Measurements from ENCODE around the gene TEN1.
A peak's percentile ranks its signal among the peaks of the same experiment; 100 is the strongest.

Gene TEN1

GRCh38 chr17:76004750-76005262, 25.8 kb downstream of the TEN1 start:
- no peak for FAIRE-seq

GRCh38 chr17:76005263-76006149, 26.5 kb downstream of the TEN1 start:
- no peak for TF ChIP-seq TAF1 (IDR thresholded peaks at IDR 0.05; ENCODE audit: low read depth, low read length)
- TF ChIP-seq POLR2AphosphoS5 (IDR thresholded peaks at IDR 0.05; ENCODE audit: low read depth, low read length) = no peak
- TF ChIP-seq PAX5 (IDR thresholded peaks at IDR 0.05; ENCODE audit: insufficient read depth, low read length, severe bottlenecking) = no peak
- TF ChIP-seq SPI1 (IDR thresholded peaks at IDR 0.05; ENCODE audit: low read depth, low read length) = no peak
- TF ChIP-seq POLR2A (IDR thresholded peaks at IDR 0.05; ENCODE audit: low read depth, low read length) = no peak
- no peak for TF ChIP-seq POU2F2 (IDR thresholded peaks at IDR 0.05; ENCODE audit: low read depth, low read length)
- FAIRE-seq (no peak), DNase-seq (ENCODE audit: insufficient read length, low spot score) (peak; percentile 86)

More at GRCh38 chr17:76004750-76005262, 25.8 kb downstream of the TEN1 start:
- TF ChIP-seq POLR2AphosphoS5 (IDR thresholded peaks at IDR 0.05; ENCODE audit: low read depth, low read length) (no peak), POU2F2 (IDR thresholded peaks at IDR 0.05; ENCODE audit: low read depth, low read length) (no peak), TAF1 (IDR thresholded peaks at IDR 0.05; ENCODE audit: low read depth, low read length) (no peak), POLR2A (IDR thresholded peaks at IDR 0.05; ENCODE audit: low read depth, low read length) (no peak), PAX5 (IDR thresholded peaks at IDR 0.05; ENCODE audit: insufficient read depth, low read length, severe bottlenecking) (no peak), SPI1 (IDR thresholded peaks at IDR 0.05; ENCODE audit: low read depth, low read length) (no peak)
- DNase-seq (ENCODE audit: insufficient read length, low spot score) = no peak

- no peak for FAIRE-seq
- DNase-seq (ENCODE audit: insufficient read length, low spot score) = no peak
- TF ChIP-seq POU2F2 (IDR thresholded peaks at IDR 0.05; ENCODE audit: low read depth, low read length) = no peak
- no peak for TF ChIP-seq TAF1 (IDR thresholded peaks at IDR 0.05; ENCODE audit: low read depth, low read length)
Observed at GRCh38 chr17:76007131-76007849, 28.2 kb downstream of the TEN1 start.

GRCh38 chr17:76007850-76008165, 28.8 kb downstream of the TEN1 start:
- TF ChIP-seq POLR2AphosphoS5 (IDR thresholded peaks at IDR 0.05; ENCODE audit: low read depth, low read length) (no peak), SPI1 (IDR thresholded peaks at IDR 0.05; ENCODE audit: low read depth, low read length) (no peak), POU2F2 (IDR thresholded peaks at IDR 0.05; ENCODE audit: low read depth, low read length) (no peak), TAF1 (IDR thresholded peaks at IDR 0.05; ENCODE audit: low read depth, low read length) (no peak), POLR2A (IDR thresholded peaks at IDR 0.05; ENCODE audit: low read depth, low read length) (no peak), PAX5 (IDR thresholded peaks at IDR 0.05; ENCODE audit: insufficient read depth, low read length, severe bottlenecking) (no peak)
- FAIRE-seq (no peak), DNase-seq (ENCODE audit: insufficient read length, low spot score) (no peak)

GRCh38 chr17:76008208-76008607, 29.2 kb downstream of the TEN1 start:
- DNase-seq (ENCODE audit: insufficient read length, low spot score) (no peak), FAIRE-seq (no peak)
- no peak for TF ChIP-seq POLR2AphosphoS5 (IDR thresholded peaks at IDR 0.05; ENCODE audit: low read depth, low read length)
- TF ChIP-seq PAX5 (IDR thresholded peaks at IDR 0.05; ENCODE audit: insufficient read depth, low read length, severe bottlenecking) = no peak
- no peak for TF ChIP-seq SPI1 (IDR thresholded peaks at IDR 0.05; ENCODE audit: low read depth, low read length)
- TF ChIP-seq POLR2A (IDR thresholded peaks at IDR 0.05; ENCODE audit: low read depth, low read length) = no peak
- no peak for TF ChIP-seq TAF1 (IDR thresholded peaks at IDR 0.05; ENCODE audit: low read depth, low read length)
- no peak for TF ChIP-seq POU2F2 (IDR thresholded peaks at IDR 0.05; ENCODE audit: low read depth, low read length)

- no peak for FAIRE-seq
- DNase-seq (ENCODE audit: insufficient read length, low spot score) = no peak
- TF ChIP-seq SPI1 (IDR thresholded peaks at IDR 0.05; ENCODE audit: low read depth, low read length) = no peak
- TF ChIP-seq POLR2AphosphoS5 (IDR thresholded peaks at IDR 0.05; ENCODE audit: low read depth, low read length) = no peak
- TF ChIP-seq TAF1 (IDR thresholded peaks at IDR 0.05; ENCODE audit: low read depth, low read length) = no peak
Observed at GRCh38 chr17:76008630-76009425, 29.8 kb downstream of the TEN1 start.

- DNase-seq (ENCODE audit: insufficient read length, low spot score) = no peak
- no peak for TF ChIP-seq TAF1 (IDR thresholded peaks at IDR 0.05; ENCODE audit: low read depth, low read length)
- no peak for TF ChIP-seq POLR2A (IDR thresholded peaks at IDR 0.05; ENCODE audit: low read depth, low read length)
- no peak for TF ChIP-seq POU2F2 (IDR thresholded peaks at IDR 0.05; ENCODE audit: low read depth, low read length)
- TF ChIP-seq SPI1 (IDR thresholded peaks at IDR 0.05; ENCODE audit: low read depth, low read length) = no peak
- no peak for TF ChIP-seq POLR2AphosphoS5 (IDR thresholded peaks at IDR 0.05; ENCODE audit: low read depth, low read length)
- TF ChIP-seq PAX5 (IDR thresholded peaks at IDR 0.05; ENCODE audit: insufficient read depth, low read length, severe bottlenecking) = no peak
- no peak for FAIRE-seq
Observed at GRCh38 chr17:76009447-76009846, 30.4 kb downstream of the TEN1 start.

- TF ChIP-seq POLR2AphosphoS5 (IDR thresholded peaks at IDR 0.05; ENCODE audit: low read depth, low read length) (no peak), POLR2A (IDR thresholded peaks at IDR 0.05; ENCODE audit: low read depth, low read length) (no peak), TAF1 (IDR thresholded peaks at IDR 0.05; ENCODE audit: low read depth, low read length) (no peak), SPI1 (IDR thresholded peaks at IDR 0.05; ENCODE audit: low read depth, low read length) (no peak), POU2F2 (IDR thresholded peaks at IDR 0.05; ENCODE audit: low read depth, low read length) (no peak), PAX5 (IDR thresholded peaks at IDR 0.05; ENCODE audit: insufficient read depth, low read length, severe bottlenecking) (no peak)
- DNase-seq (ENCODE audit: insufficient read length, low spot score) (no peak), FAIRE-seq (no peak)
Observed at GRCh38 chr17:76009969-76010661, 31.1 kb downstream of the TEN1 start.
